HPDE6-E6E7 (cell line): ENCODE results near the gene BMPER.

Source experiments
- DNase-seq: peaks from one replicate; pipeline ENCODE4 v3.0.0; 2011; ENCODE audit warnings: missing footprints; ENCODE audit errors: extremely low spot score

Gene BMPER

GRCh38 chr7:33888166-33888565, 17.2 kb upstream of the BMPER start:
- DNase-seq, result no peak

GRCh38 chr7:33892945-33893344, 12.4 kb upstream of the BMPER start:
- no peak for DNase-seq

GRCh38 chr7:33893377-33893776, 12.0 kb upstream of the BMPER start:
- no peak for DNase-seq

GRCh38 chr7:33895025-33895804, 10.1 kb upstream of the BMPER start:
- DNase-seq, result peak; percentile 74

GRCh38 chr7:33900501-33900900, 4.8 kb upstream of the BMPER start:
- no peak for DNase-seq

GRCh38 chr7:33901199-33901598, 4.1 kb upstream of the BMPER start:
- DNase-seq, result no peak

- no peak for DNase-seq
These were observed 3.5 kb upstream of the BMPER start for GRCh38 chr7:33901847-33902246.

- DNase-seq, result no peak
These were observed 2.6 kb upstream of the BMPER start for GRCh38 chr7:33902746-33903145.

- no peak for DNase-seq
These were observed 1.3 kb upstream of the BMPER start for GRCh38 chr7:33903791-33904680.

GRCh38 chr7:33904681-33905388, 504 bp upstream of the BMPER start:
- no peak for DNase-seq

GRCh38 chr7:33906697-33907096, 1.4 kb downstream of the BMPER start:
- no peak for DNase-seq

- DNase-seq, result no peak
These were observed 2.3 kb downstream of the BMPER start for GRCh38 chr7:33907625-33908024.

GRCh38 chr7:33909318-33909717, 4.0 kb downstream of the BMPER start:
- DNase-seq, result no peak

- DNase-seq, result no peak
These were observed 4.4 kb downstream of the BMPER start for GRCh38 chr7:33909755-33910154.

GRCh38 chr7:33910756-33911155, 5.4 kb downstream of the BMPER start:
- no peak for DNase-seq

- no peak for DNase-seq
These were observed 11.2 kb downstream of the BMPER start for GRCh38 chr7:33916357-33917081.

- DNase-seq, result no peak
These were observed 12.3 kb downstream of the BMPER start for GRCh38 chr7:33917661-33918060.

- no peak for DNase-seq
These were observed 13.3 kb downstream of the BMPER start for GRCh38 chr7:33918438-33919143.

- DNase-seq, result no peak
These were observed 14.1 kb downstream of the BMPER start for GRCh38 chr7:33919449-33919848.

- no peak for DNase-seq
These were observed 16.0 kb downstream of the BMPER start for GRCh38 chr7:33921216-33921938.
